IMR-90 (cell line): Measurements from ENCODE around the gene SRC. TPM values are rescaled to one million over a fixed set of nuclear protein-coding genes. Genes with fewer than 3 reads are reported as not detected.

Source experiments
- ATAC-seq: fragments of 200-7000 bp; cut with Tn5 transposase; 2 replicates; pipeline ENCODE4 v1.9.1; 2020; ENCODE audit warnings: low read depth, mild to moderate bottlenecking, moderate library complexity
- BruUV-seq: library from RNA; stranded (reverse); fragments of 400-500 nt; replicated peaks from 2 replicates; lab custom pipeline; 2021; lab: Mats Ljungman, UMichigan
- CTCF ChIA-PET: fragments of 300-600 bp; formaldehyde crosslinking; extraction: SDS; loops from one replicate; lab custom pipeline; 2021; ENCODE audit warnings: antibody characterized with exemption; lab: Yijun Ruan, JAX
- POLR2A ChIA-PET: fragments of 300-600 bp; sonication (Branson Sonifier 250); formaldehyde crosslinking; loops from one replicate; lab custom pipeline; 2022; ENCODE audit warnings: antibody characterized with exemption; ENCODE audit not compliant: unreplicated experiment; lab: Charles Lee
- DNase-seq: peaks from one replicate; pipeline ENCODE4 v3.0.0; 2013
- H2AFZ ChIP-seq: replicated peaks from 2 replicates; pipeline ENCODE3; 2013; ENCODE audit warnings: low read length, mild to moderate bottlenecking; ENCODE audit not compliant: poor library complexity
- H2AK5ac ChIP-seq: 2 replicates; pipeline ENCODE4 v1.6.1; 2013; ENCODE audit warnings: low read depth, low read length, inconsistent platforms
- H2AK9ac ChIP-seq: replicated peaks from 2 replicates; pipeline ENCODE3; 2013; ENCODE audit warnings: mild to moderate bottlenecking, low read depth, low read length, moderate library complexity; ENCODE audit not compliant: poor library complexity
- H2BK120ac ChIP-seq: 2 replicates; pipeline ENCODE4 v1.6.1; 2013; ENCODE audit warnings: low read depth, low read length, inconsistent platforms
- H2BK15ac ChIP-seq: 3 replicates; pipeline ENCODE4 v1.6.1; 2013; ENCODE audit warnings: low read depth, low read length, inconsistent platforms
- H2BK20ac ChIP-seq: 2 replicates; pipeline ENCODE4 v1.6.1; 2013; ENCODE audit warnings: low read depth, mild to moderate bottlenecking, inconsistent platforms, low read length, moderate library complexity
- H2BK5ac ChIP-seq: 2 replicates; pipeline ENCODE4 v1.6.1; 2013; ENCODE audit warnings: mild to moderate bottlenecking, low read depth, low read length, inconsistent platforms; ENCODE audit not compliant: poor library complexity, severe bottlenecking
- H3K14ac ChIP-seq: replicated peaks from 2 replicates; pipeline ENCODE4 v1.6.1; 2013; ENCODE audit warnings: low read depth, low read length, inconsistent platforms
- H3K18ac ChIP-seq: 2 replicates; pipeline ENCODE4 v1.6.1; 2013; ENCODE audit warnings: low read depth, low read length, control low read depth
- H3K23ac ChIP-seq: 2 replicates; pipeline ENCODE4 v1.6.1; 2013; ENCODE audit warnings: low read depth, low read length, inconsistent platforms
- H3K27ac ChIP-seq: 2 replicates; pipeline ENCODE4 v1.5.1; 2013; ENCODE audit warnings: mild to moderate bottlenecking, control low read depth, low read length; ENCODE audit not compliant: insufficient read depth
- H3K27me3 ChIP-seq: 2 replicates; pipeline ENCODE4 v1.6.1; 2013; ENCODE audit warnings: low read length; ENCODE audit not compliant: control insufficient read depth, insufficient read depth
- H3K36me3 ChIP-seq: 2 replicates; pipeline ENCODE4 v1.6.1; 2013; ENCODE audit warnings: low read length, mixed read lengths; ENCODE audit not compliant: control insufficient read depth, insufficient read depth
- H3K4ac ChIP-seq: 2 replicates; pipeline ENCODE4 v1.6.1; 2013; ENCODE audit warnings: low read depth, low read length, inconsistent platforms
- H3K4me1 ChIP-seq: 2 replicates; pipeline ENCODE4 v1.6.1; 2013; ENCODE audit warnings: low read length, mixed read lengths; ENCODE audit not compliant: control insufficient read depth, insufficient read depth
- H3K4me2 ChIP-seq: 2 replicates; pipeline ENCODE4 v1.6.1; 2013; ENCODE audit warnings: low read depth, mild to moderate bottlenecking, control low read depth, low read length, moderate library complexity
- H3K4me3 ChIP-seq: 2 replicates; pipeline ENCODE4 v1.5.1; 2013; ENCODE audit warnings: low read depth, mild to moderate bottlenecking, control low read depth, low read length, moderate library complexity; ENCODE audit not compliant: insufficient read depth
- H3K56ac ChIP-seq: 2 replicates; pipeline ENCODE4 v1.6.1; 2013; ENCODE audit warnings: low read length, inconsistent platforms; ENCODE audit not compliant: insufficient read depth; ENCODE audit errors: extremely low read depth
- H3K79me1 ChIP-seq, 2 experiments: 2 replicates each; pipeline ENCODE4 v1.6.1; 2013; ENCODE audit warnings: low read length in 2 of 2, inconsistent platforms in 1 of 2, low read depth in 1 of 2
- H3K9ac ChIP-seq: 2 replicates; pipeline ENCODE4 v1.6.1; 2013; ENCODE audit warnings: low read depth, low read length, control low read depth
- H3K9me1 ChIP-seq: 2 replicates; pipeline ENCODE4 v1.6.1; 2013; ENCODE audit warnings: low read length, inconsistent platforms; ENCODE audit not compliant: insufficient read depth
- H3K9me3 ChIP-seq: 2 replicates; pipeline ENCODE4 v1.6.1; 2013; ENCODE audit warnings: low read length; ENCODE audit not compliant: control insufficient read depth, insufficient read depth
- H4K20me1 ChIP-seq: 2 replicates; pipeline ENCODE4 v1.6.1; 2013; ENCODE audit warnings: low read length, inconsistent platforms; ENCODE audit not compliant: insufficient read depth
- H4K5ac ChIP-seq: 2 replicates; pipeline ENCODE4 v1.6.1; 2013; ENCODE audit warnings: mild to moderate bottlenecking, low read depth, low read length, control low read depth
- H4K8ac ChIP-seq, 2 experiments: 2 replicates each; pipeline ENCODE4 v1.6.1; 2013; ENCODE audit warnings: low read depth in 2 of 2, low read length in 2 of 2, control low read depth in 1 of 2, inconsistent platforms in 1 of 2
- H4K91ac ChIP-seq: 2 replicates; pipeline ENCODE4 v1.6.1; 2013; ENCODE audit warnings: low read depth, low read length, inconsistent platforms; ENCODE audit not compliant: insufficient read depth
- CEBPB ChIP-seq: IDR thresholded peaks from 2 replicates; pipeline ENCODE4 v1.6.1; 2012; ENCODE audit warnings: low read depth, low read length, improper control_type of control experiment
- CHD1 ChIP-seq: IDR thresholded peaks from 2 replicates; pipeline ENCODE4 v1.6.1; 2012; ENCODE audit warnings: low read depth, low read length, improper control_type of control experiment
- MXI1 ChIP-seq: IDR thresholded peaks from 2 replicates; pipeline ENCODE4 v1.6.1; 2012; ENCODE audit warnings: low read depth, mild to moderate bottlenecking, low read length, moderate library complexity, borderline replicate concordance
- POLR2A ChIP-seq: IDR thresholded peaks from 2 replicates; pipeline ENCODE4 v1.6.1; 2012; ENCODE audit warnings: mild to moderate bottlenecking, low read depth, low read length
- SMC3 ChIP-seq: fragments of 150-350 bp; IDR thresholded peaks from 2 replicates; pipeline ENCODE4 v1.6.1; 2016; ENCODE audit warnings: low read depth, mild to moderate bottlenecking, antibody characterized with exemption, low read length, moderate library complexity
- WGBS, 2 experiments: methylation state at CpG; one replicate each; pipeline versions ENCODE4 v1.1.5 to v1.1.7; 2013; ENCODE audit warnings: missing lambda C conversion rate in 2 of 2; ENCODE audit not compliant: insufficient read length in 1 of 2; ENCODE audit errors: extremely low coverage in 2 of 2; 5-methylcytosine and 5-hydroxymethylcytosine counted together
- dilution Hi-C: fragments of 300-500 bp; cut with HindIII; formaldehyde crosslinking; loops from one replicate; pipeline ENCODE4 v1.14.3; 2018; ENCODE audit warnings: low sequenced_read_pairs; ENCODE audit not compliant: unreplicated experiment
- in situ Hi-C: fragments of 300-500 bp; cut with MboI; formaldehyde crosslinking; loops from 3 replicates; pipeline ENCODE4 v1.14.3; 2019; ENCODE audit warnings: low sequenced_read_pairs, inconsistent platforms, mixed read lengths
- intact Hi-C: fragments of 100-400 bp; cut with micrococcal nuclease; formaldehyde crosslinking; loops from 2 replicates; pipeline ENCODE4 v1.10.0; 2022
- polyA plus RNA-seq, 3 experiments: library from polyadenylated mRNA; depleted of rRNA; stranded (reverse); fragments of >200 nt; gene quantifications; 2 replicates each; pipeline ENCODE4 v1.2.3, GENCODE V29; 2012; ENCODE audit warnings: low replicate concordance in 1 of 3
- total RNA-seq: library from RNA; depleted of rRNA; stranded (reverse); fragments of >200 nt; gene quantifications from 2 replicates; pipeline ENCODE4 v1.2.3, GENCODE V29; 2012

The SRC gene
- total and polyA plus RNA-seq, 2 of the 4 experiments (the other 2 are of a cell fraction), result 7.0 to 24.2 TPM

GRCh38 chr20:37403107-37404033, 57.4 kb downstream of the SRC start:
- no peak for ATAC-seq
- BruUV-seq, result no TSS peak
- H3K9me3 ChIP-seq, result no peaks in the 10 kb centered on the region
- peaks cover 6% of the 10 kb centered on the region; the same call in 1 of the 2 replicates for H4K20me1 ChIP-seq
- H3K4me2 ChIP-seq, result no peak overlapping the region
- no peak overlapping the region for H2BK5ac ChIP-seq
- H2AFZ ChIP-seq, result no peak overlapping the region
- H3K14ac ChIP-seq, result no peak overlapping the region
- H3K36me3 ChIP-seq, result peaks cover 33% of the 10 kb centered on the region
- no peak overlapping the region for H3K23ac ChIP-seq
- no peak overlapping the region for H4K8ac ChIP-seq
- no peak overlapping the region for H2BK20ac ChIP-seq
- CTCF ChIA-PET, result no interaction called here
- no peak for DNase-seq
- in situ Hi-C loops, result no loop called here
- no peak overlapping the region for H2BK15ac ChIP-seq
- H3K9me1 ChIP-seq, result peaks cover 5% of the 10 kb centered on the region; the same call in 1 of the 2 replicates
- intact Hi-C loops, result no loop called here
- H3K56ac ChIP-seq, result no peak overlapping the region
- POLR2A ChIA-PET, result no interaction called here
- H3K27me3 ChIP-seq, result peaks cover 4% of the 10 kb centered on the region; the same call in 1 of the 2 replicates
- no peak overlapping the region for H4K5ac ChIP-seq
- no peak overlapping the region for H2BK120ac ChIP-seq
- no peak overlapping the region for H3K9ac ChIP-seq
- no peak overlapping the region for H4K91ac ChIP-seq
- dilution Hi-C loops, result no loop called here
- H3K18ac ChIP-seq, result no peak overlapping the region
- no peaks in the 10 kb centered on the region for H3K79me1 ChIP-seq
- H2AK5ac ChIP-seq, result no peak overlapping the region
- H3K4me3 ChIP-seq, result no peak overlapping the region
- peaks cover 2% of the 10 kb centered on the region; the same call in 1 of the 2 replicates for H3K4me1 ChIP-seq
- no peak overlapping the region for H3K27ac ChIP-seq
- H2AK9ac ChIP-seq, result no peak overlapping the region
- 95% methylated on average over 11 of the region's 37 CpGs; no CpG with 5 or more reads in 1 of the 2 experiments for whole genome bisulfite sequencing, 2 experiments
- H3K4ac ChIP-seq, result no peak overlapping the region
- TF ChIP-seq CHD1 (no peak), MXI1 (no peak), POLR2A (no peak), CEBPB (no peak), SMC3 (no peak)
